Measurements from ENCODE around the gene AVPR2. TPM values are rescaled to one million over a fixed set of nuclear protein-coding genes. Genes with fewer than 3 reads are reported as not detected.

Gene AVPR2
- total RNA-seq, 2 experiments from 2014 or later, result not detected

GRCh38 chrX:153867139-153867538 is 37.3 kb upstream of the AVPR2 start:
- Mint-ChIP-seq H3K4me1 (no peaks in the 10 kb centered on the region), H3K27me3 (no peaks in the 10 kb centered on the region), H3K9me3 (no peaks in the 10 kb centered on the region), H3K4me3 (no peak overlapping the region), H3K27ac (no peak overlapping the region), H3K36me3 (ENCODE audit: low read depth) (no peaks in the 10 kb centered on the region)
- POLR2A ChIA-PET, result no interaction called here
- CTCF ChIA-PET, result no interaction called here
- DNase-seq, result no peak

GRCh38 chrX:153867671-153868070 is 36.8 kb upstream of the AVPR2 start:
- Mint-ChIP-seq H3K27me3 (no peaks in the 10 kb centered on the region), H3K36me3 (ENCODE audit: low read depth) (no peaks in the 10 kb centered on the region), H3K27ac (no peak overlapping the region), H3K4me1 (no peaks in the 10 kb centered on the region), H3K9me3 (no peaks in the 10 kb centered on the region), H3K4me3 (no peak overlapping the region)
- ChIA-PET CTCF (no interaction called here), POLR2A (no interaction called here)
- DNase-seq, result no peak

- Mint-ChIP-seq H3K27ac (no peak overlapping the region), H3K4me1 (no peaks in the 10 kb centered on the region), H3K9me3 (no peaks in the 10 kb centered on the region), H3K4me3 (no peak overlapping the region), H3K27me3 (no peaks in the 10 kb centered on the region), H3K36me3 (ENCODE audit: low read depth) (no peaks in the 10 kb centered on the region)
- CTCF ChIA-PET, result no interaction called here
- no peak for DNase-seq
- POLR2A ChIA-PET, result no interaction called here
Measured at GRCh38 chrX:153868576-153869472, 35.6 kb upstream of the AVPR2 start.

GRCh38 chrX:153869473-153870287 is 34.8 kb upstream of the AVPR2 start:
- POLR2A ChIA-PET, result no interaction called here
- Mint-ChIP-seq H3K36me3 (ENCODE audit: low read depth) (no peaks in the 10 kb centered on the region), H3K27me3 (peaks cover under 1% of the 10 kb centered on the region), H3K27ac (no peak overlapping the region), H3K4me3 (no peak overlapping the region), H3K9me3 (no peaks in the 10 kb centered on the region), H3K4me1 (no peaks in the 10 kb centered on the region)
- no peak for DNase-seq
- CTCF ChIA-PET, result no interaction called here

GRCh38 chrX:153870288-153870690 is 34.2 kb upstream of the AVPR2 start:
- DNase-seq, result no peak
- H3K4me1 Mint-ChIP-seq, result no peaks in the 10 kb centered on the region
- H3K27ac Mint-ChIP-seq, result no peak overlapping the region
- CTCF ChIA-PET, result no interaction called here
- peaks cover 3% of the 10 kb centered on the region for H3K27me3 Mint-ChIP-seq
- H3K36me3 Mint-ChIP-seq (ENCODE audit: low read depth), result no peaks in the 10 kb centered on the region
- H3K4me3 Mint-ChIP-seq, result no peak overlapping the region
- POLR2A ChIA-PET, result no interaction called here
- H3K9me3 Mint-ChIP-seq, result no peaks in the 10 kb centered on the region

GRCh38 chrX:153870791-153871360 is 33.6 kb upstream of the AVPR2 start:
- no peaks in the 10 kb centered on the region for H3K9me3 Mint-ChIP-seq
- no peaks in the 10 kb centered on the region for H3K36me3 Mint-ChIP-seq (ENCODE audit: low read depth)
- H3K4me1 Mint-ChIP-seq, result no peaks in the 10 kb centered on the region
- POLR2A ChIA-PET, result no interaction called here
- no peak overlapping the region for H3K27ac Mint-ChIP-seq
- H3K27me3 Mint-ChIP-seq, result peaks cover 3% of the 10 kb centered on the region
- CTCF ChIA-PET, result no interaction called here
- DNase-seq, result no peak
- H3K4me3 Mint-ChIP-seq, result no peak overlapping the region

- Mint-ChIP-seq H3K9me3 (no peaks in the 10 kb centered on the region), H3K4me1 (no peaks in the 10 kb centered on the region), H3K36me3 (ENCODE audit: low read depth) (no peaks in the 10 kb centered on the region), H3K27me3 (peaks cover 3% of the 10 kb centered on the region), H3K27ac (no peak overlapping the region), H3K4me3 (no peak overlapping the region)
- POLR2A ChIA-PET, result no interaction called here
- CTCF ChIA-PET, result no interaction called here
- DNase-seq, result no peak
Measured at GRCh38 chrX:153871451-153871850, 33.0 kb upstream of the AVPR2 start.

- Mint-ChIP-seq H3K9me3 (no peaks in the 10 kb centered on the region), H3K27ac (no peak overlapping the region), H3K4me3 (no peak overlapping the region), H3K4me1 (no peaks in the 10 kb centered on the region), H3K36me3 (ENCODE audit: low read depth) (no peaks in the 10 kb centered on the region), H3K27me3 (peaks cover 3% of the 10 kb centered on the region)
- ChIA-PET POLR2A (no interaction called here), CTCF (no interaction called here)
- no peak for DNase-seq
Measured at GRCh38 chrX:153871946-153872878, 32.3 kb upstream of the AVPR2 start.

GRCh38 chrX:153873282-153874084 is 31.0 kb upstream of the AVPR2 start:
- POLR2A ChIA-PET, result no interaction called here

GRCh38 chrX:153874085-153874365 is 30.4 kb upstream of the AVPR2 start:
- CTCF ChIA-PET, result no interaction called here
- Mint-ChIP-seq H3K27ac (no peak overlapping the region), H3K4me3 (no peak overlapping the region), H3K9me3 (no peaks in the 10 kb centered on the region), H3K27me3 (peaks cover 12% of the 10 kb centered on the region), H3K4me1 (peaks cover 8% of the 10 kb centered on the region), H3K36me3 (ENCODE audit: low read depth) (no peaks in the 10 kb centered on the region)
- DNase-seq, result no peak
- POLR2A ChIA-PET, result no interaction called here

More at GRCh38 chrX:153873282-153874084, 31.0 kb upstream of the AVPR2 start:
- H3K27me3 Mint-ChIP-seq, result peaks cover 10% of the 10 kb centered on the region
- no peak overlapping the region for H3K4me3 Mint-ChIP-seq
- H3K27ac Mint-ChIP-seq, result no peak overlapping the region
- no peaks in the 10 kb centered on the region for H3K9me3 Mint-ChIP-seq
- no peaks in the 10 kb centered on the region for H3K36me3 Mint-ChIP-seq (ENCODE audit: low read depth)
- no peak for DNase-seq
- CTCF ChIA-PET, result no interaction called here
- peaks cover 8% of the 10 kb centered on the region for H3K4me1 Mint-ChIP-seq

- no peak overlapping the region for H3K4me3 Mint-ChIP-seq
- H3K9me3 Mint-ChIP-seq, result no peaks in the 10 kb centered on the region
- ChIA-PET CTCF (no interaction called here), POLR2A (no interaction called here)
- peaks cover 11% of the 10 kb centered on the region for H3K4me1 Mint-ChIP-seq
- no peaks in the 10 kb centered on the region for H3K36me3 Mint-ChIP-seq (ENCODE audit: low read depth)
- H3K27ac Mint-ChIP-seq, result no peak overlapping the region
- no peak for DNase-seq
- peaks cover 15% of the 10 kb centered on the region for H3K27me3 Mint-ChIP-seq
Measured at GRCh38 chrX:153874366-153875125, 29.9 kb upstream of the AVPR2 start.

All from activated CD4-positive, alpha-beta memory T cell treated with anti-CD3 and anti-CD28 coated beads, Interleukin-2, amount 10 ng/mL, durations not matched to agents 7 days and 5 days (primary cell).